ENCODE results near the gene PPP1R1C. TPM values are rescaled to one million over a fixed set of nuclear protein-coding genes. Genes with fewer than 3 reads are reported as not detected.

Gene PPP1R1C
- total and polyA plus RNA-seq, 4 donors: 5.4 to 21.7 (median 11.3) TPM

DNA sequence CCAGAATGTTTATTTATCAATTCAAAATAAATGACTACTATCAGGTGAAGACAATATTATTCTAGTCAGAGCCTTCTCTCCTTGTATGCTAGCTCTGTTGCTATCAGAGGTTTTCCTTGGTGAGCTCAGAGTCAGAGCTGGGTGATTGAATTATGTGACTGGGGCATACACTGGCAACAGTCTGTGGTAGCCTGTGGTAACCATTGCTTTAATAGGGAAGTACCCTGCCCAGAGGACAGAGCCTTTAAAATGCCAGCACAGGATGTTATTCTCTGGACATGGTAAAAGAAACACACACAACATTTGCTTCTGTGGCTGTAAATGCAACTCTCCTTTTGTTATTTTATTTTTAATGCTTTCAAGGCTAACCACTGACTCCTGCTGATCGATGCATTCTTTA is 124.7 kb downstream of the PPP1R1C start:
- DNase-seq (ENCODE audit: low spot score): no peak
- Histone ChIP-seq H3K9ac (ENCODE audit: low read depth in 1 of 2, low read length in 2 of 2) (no peak overlapping the region), H3K4me1 (ENCODE audit: control insufficient read depth in 4 of 4, insufficient read depth in 4 of 4, low read length in 3 of 4) (no peaks in the 10 kb centered on the region), H3K36me3 (ENCODE audit: control insufficient read depth in 4 of 4, insufficient read depth in 3 of 4, low read depth in 1 of 4, low read length in 3 of 4) (no peaks in the 10 kb centered on the region), H3K27me3 (ENCODE audit: control insufficient read depth in 4 of 4, insufficient read depth in 4 of 4, low read length in 3 of 4) (no peaks in the 10 kb centered on the region), H3K27ac (ENCODE audit: low read depth in 1 of 2, low read length in 2 of 2) (no peak overlapping the region), H3K9me3 (ENCODE audit: control insufficient read depth in 4 of 4, low read length in 3 of 4) (no peaks in the 10 kb centered on the region), H3K4me3 (ENCODE audit: low read depth in 1 of 3, low read length in 3 of 3) (no peak overlapping the region)
- 84% methylated on average over 1 of the region's 1 CpG for WGBS
- TF ChIP-seq RXRA (IDR thresholded peaks at IDR 0.05) (no peak), RAD21 (IDR thresholded peaks at IDR 0.05) (no peak), HNF4A (conservative IDR thresholded peaks at IDR 0.05) (no peak), NR2F2 (IDR thresholded peaks at IDR 0.05) (no peak), YY1 (IDR thresholded peaks at IDR 0.05) (no peak), GABPA (IDR thresholded peaks at IDR 0.05 in 1 of 2, conservative IDR thresholded peaks at IDR 0.05 in 1 of 2) (no peak), TAF1 (conservative IDR thresholded peaks at IDR 0.05) (no peak), EGR1 (IDR thresholded peaks at IDR 0.05; ENCODE audit: low read depth in 2 of 2) (no peak), SP1 (IDR thresholded peaks at IDR 0.05) (no peak), FOXA2 (IDR thresholded peaks at IDR 0.05) (no peak), FOXA1 (IDR thresholded peaks at IDR 0.05) (no peak)
- TF ChIP-seq, protein P1, sequence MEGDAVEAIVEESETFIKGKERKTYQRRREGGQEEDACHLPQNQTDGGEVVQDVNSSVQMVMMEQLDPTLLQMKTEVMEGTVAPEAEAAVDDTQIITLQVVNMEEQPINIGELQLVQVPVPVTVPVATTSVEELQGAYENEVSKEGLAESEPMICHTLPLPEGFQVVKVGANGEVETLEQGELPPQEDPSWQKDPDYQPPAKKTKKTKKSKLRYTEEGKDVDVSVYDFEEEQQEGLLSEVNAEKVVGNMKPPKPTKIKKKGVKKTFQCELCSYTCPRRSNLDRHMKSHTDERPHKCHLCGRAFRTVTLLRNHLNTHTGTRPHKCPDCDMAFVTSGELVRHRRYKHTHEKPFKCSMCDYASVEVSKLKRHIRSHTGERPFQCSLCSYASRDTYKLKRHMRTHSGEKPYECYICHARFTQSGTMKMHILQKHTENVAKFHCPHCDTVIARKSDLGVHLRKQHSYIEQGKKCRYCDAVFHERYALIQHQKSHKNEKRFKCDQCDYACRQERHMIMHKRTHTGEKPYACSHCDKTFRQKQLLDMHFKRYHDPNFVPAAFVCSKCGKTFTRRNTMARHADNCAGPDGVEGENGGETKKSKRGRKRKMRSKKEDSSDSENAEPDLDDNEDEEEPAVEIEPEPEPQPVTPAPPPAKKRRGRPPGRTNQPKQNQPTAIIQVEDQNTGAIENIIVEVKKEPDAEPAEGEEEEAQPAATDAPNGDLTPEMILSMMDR (IDR thresholded peaks at IDR 0.05; ENCODE audit: low read depth, low read length, missing input control): no peak
- TF ChIP-seq, protein P2, sequence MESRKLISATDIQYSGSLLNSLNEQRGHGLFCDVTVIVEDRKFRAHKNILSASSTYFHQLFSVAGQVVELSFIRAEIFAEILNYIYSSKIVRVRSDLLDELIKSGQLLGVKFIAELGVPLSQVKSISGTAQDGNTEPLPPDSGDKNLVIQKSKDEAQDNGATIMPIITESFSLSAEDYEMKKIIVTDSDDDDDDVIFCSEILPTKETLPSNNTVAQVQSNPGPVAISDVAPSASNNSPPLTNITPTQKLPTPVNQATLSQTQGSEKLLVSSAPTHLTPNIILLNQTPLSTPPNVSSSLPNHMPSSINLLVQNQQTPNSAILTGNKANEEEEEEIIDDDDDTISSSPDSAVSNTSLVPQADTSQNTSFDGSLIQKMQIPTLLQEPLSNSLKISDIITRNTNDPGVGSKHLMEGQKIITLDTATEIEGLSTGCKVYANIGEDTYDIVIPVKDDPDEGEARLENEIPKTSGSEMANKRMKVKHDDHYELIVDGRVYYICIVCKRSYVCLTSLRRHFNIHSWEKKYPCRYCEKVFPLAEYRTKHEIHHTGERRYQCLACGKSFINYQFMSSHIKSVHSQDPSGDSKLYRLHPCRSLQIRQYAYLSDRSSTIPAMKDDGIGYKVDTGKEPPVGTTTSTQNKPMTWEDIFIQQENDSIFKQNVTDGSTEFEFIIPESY (IDR thresholded peaks at IDR 0.05): no peak
- TF ChIP-seq, protein P3, sequence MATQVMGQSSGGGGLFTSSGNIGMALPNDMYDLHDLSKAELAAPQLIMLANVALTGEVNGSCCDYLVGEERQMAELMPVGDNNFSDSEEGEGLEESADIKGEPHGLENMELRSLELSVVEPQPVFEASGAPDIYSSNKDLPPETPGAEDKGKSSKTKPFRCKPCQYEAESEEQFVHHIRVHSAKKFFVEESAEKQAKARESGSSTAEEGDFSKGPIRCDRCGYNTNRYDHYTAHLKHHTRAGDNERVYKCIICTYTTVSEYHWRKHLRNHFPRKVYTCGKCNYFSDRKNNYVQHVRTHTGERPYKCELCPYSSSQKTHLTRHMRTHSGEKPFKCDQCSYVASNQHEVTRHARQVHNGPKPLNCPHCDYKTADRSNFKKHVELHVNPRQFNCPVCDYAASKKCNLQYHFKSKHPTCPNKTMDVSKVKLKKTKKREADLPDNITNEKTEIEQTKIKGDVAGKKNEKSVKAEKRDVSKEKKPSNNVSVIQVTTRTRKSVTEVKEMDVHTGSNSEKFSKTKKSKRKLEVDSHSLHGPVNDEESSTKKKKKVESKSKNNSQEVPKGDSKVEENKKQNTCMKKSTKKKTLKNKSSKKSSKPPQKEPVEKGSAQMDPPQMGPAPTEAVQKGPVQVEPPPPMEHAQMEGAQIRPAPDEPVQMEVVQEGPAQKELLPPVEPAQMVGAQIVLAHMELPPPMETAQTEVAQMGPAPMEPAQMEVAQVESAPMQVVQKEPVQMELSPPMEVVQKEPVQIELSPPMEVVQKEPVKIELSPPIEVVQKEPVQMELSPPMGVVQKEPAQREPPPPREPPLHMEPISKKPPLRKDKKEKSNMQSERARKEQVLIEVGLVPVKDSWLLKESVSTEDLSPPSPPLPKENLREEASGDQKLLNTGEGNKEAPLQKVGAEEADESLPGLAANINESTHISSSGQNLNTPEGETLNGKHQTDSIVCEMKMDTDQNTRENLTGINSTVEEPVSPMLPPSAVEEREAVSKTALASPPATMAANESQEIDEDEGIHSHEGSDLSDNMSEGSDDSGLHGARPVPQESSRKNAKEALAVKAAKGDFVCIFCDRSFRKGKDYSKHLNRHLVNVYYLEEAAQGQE (IDR thresholded peaks at IDR 0.05): no peak

DNA sequence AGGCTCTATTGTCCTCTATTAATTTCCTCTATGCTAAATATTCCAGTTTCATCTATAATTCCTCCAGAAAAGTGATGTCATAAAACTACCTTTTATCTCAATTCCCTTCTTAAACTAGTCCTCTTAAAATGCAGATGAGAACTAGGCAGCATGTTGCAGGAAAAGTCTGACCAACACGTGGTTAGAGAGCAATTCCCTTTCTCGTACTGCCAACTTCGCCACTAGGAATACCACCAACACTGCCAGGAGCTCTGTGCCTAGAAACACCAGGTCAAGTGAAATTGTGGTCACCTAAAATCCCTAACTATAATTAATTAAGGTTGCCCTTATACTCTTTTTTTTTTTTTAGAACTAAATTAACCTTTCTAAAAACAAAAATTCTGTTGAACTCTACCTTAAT is 127.7 kb downstream of the PPP1R1C start:
- DNase-seq (ENCODE audit: low spot score): no peak
- Histone ChIP-seq H3K9ac (ENCODE audit: low read depth in 1 of 2, low read length in 2 of 2) (no peak overlapping the region), H3K27me3 (ENCODE audit: control insufficient read depth in 4 of 4, insufficient read depth in 4 of 4, low read length in 3 of 4) (no peaks in the 10 kb centered on the region), H3K4me1 (ENCODE audit: control insufficient read depth in 4 of 4, insufficient read depth in 4 of 4, low read length in 3 of 4) (no peaks in the 10 kb centered on the region), H3K36me3 (ENCODE audit: control insufficient read depth in 4 of 4, insufficient read depth in 3 of 4, low read depth in 1 of 4, low read length in 3 of 4) (no peaks in the 10 kb centered on the region), H3K27ac (ENCODE audit: low read depth in 1 of 2, low read length in 2 of 2) (no peak overlapping the region), H3K4me3 (ENCODE audit: low read depth in 1 of 3, low read length in 3 of 3) (no peak overlapping the region), H3K9me3 (ENCODE audit: control insufficient read depth in 4 of 4, low read length in 3 of 4) (no peaks in the 10 kb centered on the region)
- WGBS: 91% methylated on average over 3 of the region's 3 CpGs
- TF ChIP-seq GABPA (IDR thresholded peaks at IDR 0.05 in 1 of 2, conservative IDR thresholded peaks at IDR 0.05 in 1 of 2) (no peak), RAD21 (IDR thresholded peaks at IDR 0.05) (no peak), JUND (IDR thresholded peaks at IDR 0.05) (no peak), HNF4A (conservative IDR thresholded peaks at IDR 0.05) (no peak), FOXA2 (IDR thresholded peaks at IDR 0.05) (no peak), NR2F2 (IDR thresholded peaks at IDR 0.05) (no peak), RXRA (IDR thresholded peaks at IDR 0.05) (no peak), YY1 (IDR thresholded peaks at IDR 0.05) (no peak), SP1 (IDR thresholded peaks at IDR 0.05) (no peak), HNF4G (IDR thresholded peaks at IDR 0.05) (no peak)
- TF ChIP-seq, protein P1 (IDR thresholded peaks at IDR 0.05; ENCODE audit: low read depth, low read length, missing input control): no peak
- TF ChIP-seq, protein P2 (IDR thresholded peaks at IDR 0.05): no peak
- TF ChIP-seq, protein P4, sequence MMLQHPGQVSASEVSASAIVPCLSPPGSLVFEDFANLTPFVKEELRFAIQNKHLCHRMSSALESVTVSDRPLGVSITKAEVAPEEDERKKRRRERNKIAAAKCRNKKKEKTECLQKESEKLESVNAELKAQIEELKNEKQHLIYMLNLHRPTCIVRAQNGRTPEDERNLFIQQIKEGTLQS (IDR thresholded peaks at IDR 0.05): no peak
- TF ChIP-seq, protein P5, sequence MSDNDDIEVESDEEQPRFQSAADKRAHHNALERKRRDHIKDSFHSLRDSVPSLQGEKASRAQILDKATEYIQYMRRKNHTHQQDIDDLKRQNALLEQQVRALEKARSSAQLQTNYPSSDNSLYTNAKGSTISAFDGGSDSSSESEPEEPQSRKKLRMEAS (IDR thresholded peaks at IDR 0.05): no peak

Measured in liver (tissue), 9 donors.